SK-N-SH (cell line): Measurements from ENCODE around the gene ADNP2. TPM values are rescaled to one million over a fixed set of nuclear protein-coding genes. Genes with fewer than 3 reads are reported as not detected.

Experiments
- CTCF ChIA-PET: fragments of 300-600, 350-600 bp; formaldehyde crosslinking; extraction: SDS; loops from one replicate; lab custom pipeline; 2021; lab: Yijun Ruan, JAX
- POLR2A ChIA-PET: fragments of 350-600 bp; sonication (Branson Sonifier 250); formaldehyde crosslinking; extraction: SDS; loops from one replicate; lab custom pipeline; 2020; ENCODE audit warnings: antibody characterized with exemption, inconsistent platforms; lab: Yijun Ruan, JAX
- DNase-seq: peaks from one replicate; pipeline ENCODE4 v3.0.0; 2012
- H2AFZ ChIP-seq: fragments of 200-600 bp; sonication (generic); 2 replicates; pipeline ENCODE4 v1.8.1; 2016; ENCODE audit warnings: antibody characterized with exemption, mild to moderate bottlenecking, low read depth
- H3F3A ChIP-seq: fragments of 200-600 bp; sonication (generic); replicated peaks from 2 replicates; pipeline ENCODE3; 2016; ENCODE audit warnings: antibody characterized with exemption, mild to moderate bottlenecking; ENCODE audit not compliant: insufficient read depth
- H3K27ac ChIP-seq, 2 experiments: fragments of 200-500 bp in 1 of 2; fragments of 200-600 bp in 1 of 2; sonication (Bioruptor generic) in 1 of 2; sonication (generic), shearing (Covaris generic) in 1 of 2; 2 replicates each; pipeline versions ENCODE4 v1.5.1 to v1.6.1; 2014 to 2016; ENCODE audit warnings: low read depth in 2 of 2, inconsistent platforms in 1 of 2, low read length in 1 of 2, mild to moderate bottlenecking in 1 of 2, mixed read lengths in 1 of 2
- H3K27me3 ChIP-seq: fragments of 200-600 bp; sonication (generic), shearing (Covaris generic); 2 replicates; pipeline ENCODE4 v1.6.1; 2016; ENCODE audit warnings: mixed run types; ENCODE audit not compliant: insufficient read depth
- H3K36me3 ChIP-seq, 2 experiments: fragments of 200-500 bp in 1 of 2; fragments of 200-600 bp in 1 of 2; sonication (Bioruptor generic) in 1 of 2; sonication (generic) in 1 of 2; replicated peaks in 1 of 2; 2 replicates each; pipeline versions ENCODE3 to v1.5.1; 2014 to 2016; ENCODE audit warnings: low read length in 1 of 2, mild to moderate bottlenecking in 1 of 2; ENCODE audit not compliant: insufficient read depth in 2 of 2, control insufficient read depth in 1 of 2
- H3K4me1 ChIP-seq, 2 experiments: fragments of 200-500 bp in 1 of 2; fragments of 200-600 bp in 1 of 2; sonication (Bioruptor generic) in 1 of 2; sonication (generic), shearing (Covaris generic) in 1 of 2; 2 replicates each; pipeline versions ENCODE4 v1.5.1 to v1.6.1; 2014 to 2016; ENCODE audit warnings: low read depth in 1 of 2, low read length in 1 of 2, mixed run types in 1 of 2; ENCODE audit not compliant: insufficient read depth in 2 of 2, control insufficient read depth in 1 of 2
- H3K4me2 ChIP-seq: fragments of 200-600 bp; sonication (generic), shearing (Covaris generic); 2 replicates; pipeline ENCODE4 v1.6.1; 2017; ENCODE audit warnings: mixed run types
- H3K4me3 ChIP-seq, 2 experiments: fragments of 200-500 bp in 1 of 2; fragments of 200-600 bp in 1 of 2; sonication (Bioruptor generic) in 1 of 2; sonication (generic), shearing (Covaris generic) in 1 of 2; 2 replicates each; pipeline versions ENCODE4 v1.5.1 to v1.8.1; 2014 to 2016; ENCODE audit warnings: low read depth in 2 of 2, inconsistent platforms in 1 of 2, low read length in 1 of 2, mild to moderate bottlenecking in 1 of 2, mixed read lengths in 1 of 2, moderate library complexity in 1 of 2
- H3K79me2 ChIP-seq: fragments of 200-600 bp; sonication (generic); 2 replicates; pipeline ENCODE4 v1.8.1; 2017; ENCODE audit warnings: mild to moderate bottlenecking; ENCODE audit not compliant: insufficient read depth
- H3K9ac ChIP-seq: fragments of 200-600 bp; sonication (generic); 2 replicates; pipeline ENCODE4 v1.6.1; 2017; ENCODE audit warnings: mixed run types
- H3K9me2 ChIP-seq: fragments of 200-600 bp; sonication (generic); 2 replicates; pipeline ENCODE4 v1.6.1; 2017; ENCODE audit warnings: mixed run types
- H3K9me3 ChIP-seq: fragments of 200-600 bp; sonication (generic); 2 replicates; pipeline ENCODE4 v1.6.1; 2017; ENCODE audit warnings: mixed run types, mild to moderate bottlenecking, moderate library complexity
- H4K20me1 ChIP-seq: fragments of 200-600 bp; sonication (generic); 2 replicates; pipeline ENCODE4 v1.6.1; 2017; ENCODE audit warnings: mild to moderate bottlenecking, mixed run types; ENCODE audit not compliant: insufficient read depth
- CHD2 ChIP-seq: fragments of 150-350 bp; IDR thresholded peaks from 2 replicates; pipeline ENCODE4 v1.6.1; 2018; ENCODE audit warnings: low read length; ENCODE audit not compliant: partially characterized antibody
- ELF1 ChIP-seq: IDR thresholded peaks from 2 replicates; pipeline ENCODE4 v1.4.0; 2012
- EP300 ChIP-seq, 2 experiments: IDR thresholded peaks; 2 replicates each; pipeline versions ENCODE4 v1.4.0 to v1.6.1; 2012; ENCODE audit warnings: borderline replicate concordance in 1 of 2, low read depth in 1 of 2, low read length in 1 of 2
- EZH2phosphoT487 ChIP-seq: fragments of 200-600 bp; sonication (generic); IDR thresholded peaks from 2 replicates; pipeline ENCODE4 v1.6.1; 2017; ENCODE audit warnings: low read depth, mixed run types, mild to moderate bottlenecking, antibody characterized with exemption, moderate library complexity, borderline replicate concordance
- FOXM1 ChIP-seq: IDR thresholded peaks from 2 replicates; pipeline ENCODE4 v1.4.0; 2012; ENCODE audit warnings: low read depth, mild to moderate bottlenecking
- GABPA ChIP-seq: IDR thresholded peaks from 2 replicates; pipeline ENCODE4 v1.4.0; 2012; ENCODE audit warnings: low read depth, mild to moderate bottlenecking
- GATA2 ChIP-seq: sonication (generic); formaldehyde crosslinking; IDR thresholded peaks from 2 replicates; pipeline ENCODE4 v1.5.0; 2020; ENCODE audit warnings: mild to moderate bottlenecking, missing genetic modification reagents
- JUND ChIP-seq: IDR thresholded peaks from 2 replicates; pipeline ENCODE4 v1.4.0; 2012
- MEF2A ChIP-seq: IDR thresholded peaks from 2 replicates; pipeline ENCODE4 v1.4.0; 2012; ENCODE audit warnings: low read depth, borderline replicate concordance
- NFIC ChIP-seq: IDR thresholded peaks from 2 replicates; pipeline ENCODE4 v1.4.0; 2012; ENCODE audit warnings: borderline replicate concordance
- NRF1 ChIP-seq: IDR thresholded peaks from 2 replicates; pipeline ENCODE4 v1.6.1; 2012; ENCODE audit warnings: low read depth, mild to moderate bottlenecking, low read length
- POLR2AphosphoS5 ChIP-seq: IDR thresholded peaks from 2 replicates; pipeline ENCODE4 v1.6.1; 2012; ENCODE audit warnings: low read depth, low read length
- RAD21 ChIP-seq: IDR thresholded peaks from 2 replicates; pipeline ENCODE4 v1.6.1; 2012; ENCODE audit warnings: mild to moderate bottlenecking, low read length
- RCOR1 ChIP-seq: fragments of 150-350 bp; IDR thresholded peaks from 2 replicates; pipeline ENCODE4 v1.6.1; 2017; ENCODE audit warnings: antibody characterized with exemption, low read length
- RFX5 ChIP-seq: IDR thresholded peaks from 2 replicates; pipeline ENCODE4 v1.6.1; 2012; ENCODE audit warnings: mild to moderate bottlenecking, improper control_type of control experiment, low read length
- RXRA ChIP-seq: IDR thresholded peaks from 2 replicates; pipeline ENCODE4 v1.4.0; 2012; ENCODE audit warnings: low read depth, mild to moderate bottlenecking, borderline replicate concordance
- SIN3A ChIP-seq: IDR thresholded peaks from 2 replicates; pipeline ENCODE4 v1.6.1; 2012; ENCODE audit warnings: low read depth, mild to moderate bottlenecking, low read length, moderate library complexity, borderline replicate concordance
- SMC3 ChIP-seq: IDR thresholded peaks from 2 replicates; pipeline ENCODE4 v1.6.1; 2012; ENCODE audit warnings: low read depth, low read length, improper control_type of control experiment
- TAF1 ChIP-seq: IDR thresholded peaks from 2 replicates; pipeline ENCODE4 v1.6.1; 2012; ENCODE audit warnings: low read depth, mild to moderate bottlenecking, low read length, moderate library complexity, borderline replicate concordance
- TCF12 ChIP-seq: IDR thresholded peaks from 2 replicates; pipeline ENCODE4 v1.4.0; 2012
- WGBS: methylation state at CpG from one replicate; pipeline ENCODE4 v1.1.6; 2017; ENCODE audit warnings: low lambda C conversion rate; 5-methylcytosine and 5-hydroxymethylcytosine counted together
- polyA plus RNA-seq, 3 experiments: library from polyadenylated mRNA; depleted of rRNA; stranded (reverse); fragments of >200 nt; gene quantifications; 2 replicates each; pipeline ENCODE4 v1.2.3, GENCODE V29; 2012
- TF ChIP-seq, protein P1 (sequence below): fragments of 200-600 bp; sonication (generic); IDR thresholded peaks from 2 replicates; pipeline ENCODE4 v1.6.1; 2017; ENCODE audit warnings: antibody characterized with exemption, mild to moderate bottlenecking, moderate library complexity
- TF ChIP-seq, protein P2 (sequence below): IDR thresholded peaks from 2 replicates; pipeline ENCODE4 v1.4.0; 2012; ENCODE audit warnings: low read depth, borderline replicate concordance

Gene ADNP2
- polyA plus RNA-seq, 1 of the 3 experiments (the other 2 are of a cell fraction): 4.3 TPM

DNA sequence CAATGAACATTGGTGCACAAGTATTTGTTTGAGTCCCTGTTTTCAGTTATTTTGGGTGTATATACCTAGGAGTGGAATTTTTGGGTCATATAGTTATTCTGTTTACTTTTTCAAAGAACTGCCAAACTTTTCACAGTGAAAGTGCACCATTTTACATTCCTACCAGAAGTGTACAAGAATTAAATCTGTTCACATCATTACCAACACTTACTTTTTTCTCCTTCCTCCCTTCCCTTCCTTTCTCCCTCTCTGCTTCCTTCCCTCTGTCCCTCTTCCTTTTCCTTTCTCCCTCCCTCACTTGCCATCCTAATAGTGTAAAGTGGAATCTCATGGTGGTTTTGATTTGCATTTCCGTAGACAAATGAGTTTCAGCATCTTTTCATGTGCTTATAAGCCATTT is 11.9 kb downstream of the ADNP2 start:
- no peaks in the 10 kb centered on the region for H3K9me3 ChIP-seq
- no peaks in the 10 kb centered on the region for H3K9me2 ChIP-seq
- H3K9ac ChIP-seq: no peak overlapping the region
- H3F3A ChIP-seq: peaks cover 2% of the 10 kb centered on the region
- no peaks in the 10 kb centered on the region for H3K4me1 ChIP-seq
- no peak for TF ChIP-seq JUND
- TF ChIP-seq TCF12: no peak
- TF ChIP-seq POLR2AphosphoS5: no peak
- TF ChIP-seq EZH2phosphoT487: no peak
- TF ChIP-seq, protein P1, sequence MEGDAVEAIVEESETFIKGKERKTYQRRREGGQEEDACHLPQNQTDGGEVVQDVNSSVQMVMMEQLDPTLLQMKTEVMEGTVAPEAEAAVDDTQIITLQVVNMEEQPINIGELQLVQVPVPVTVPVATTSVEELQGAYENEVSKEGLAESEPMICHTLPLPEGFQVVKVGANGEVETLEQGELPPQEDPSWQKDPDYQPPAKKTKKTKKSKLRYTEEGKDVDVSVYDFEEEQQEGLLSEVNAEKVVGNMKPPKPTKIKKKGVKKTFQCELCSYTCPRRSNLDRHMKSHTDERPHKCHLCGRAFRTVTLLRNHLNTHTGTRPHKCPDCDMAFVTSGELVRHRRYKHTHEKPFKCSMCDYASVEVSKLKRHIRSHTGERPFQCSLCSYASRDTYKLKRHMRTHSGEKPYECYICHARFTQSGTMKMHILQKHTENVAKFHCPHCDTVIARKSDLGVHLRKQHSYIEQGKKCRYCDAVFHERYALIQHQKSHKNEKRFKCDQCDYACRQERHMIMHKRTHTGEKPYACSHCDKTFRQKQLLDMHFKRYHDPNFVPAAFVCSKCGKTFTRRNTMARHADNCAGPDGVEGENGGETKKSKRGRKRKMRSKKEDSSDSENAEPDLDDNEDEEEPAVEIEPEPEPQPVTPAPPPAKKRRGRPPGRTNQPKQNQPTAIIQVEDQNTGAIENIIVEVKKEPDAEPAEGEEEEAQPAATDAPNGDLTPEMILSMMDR: no peak
- no peak for TF ChIP-seq MEF2A
- no peak for TF ChIP-seq SIN3A
- no peak for TF ChIP-seq SMC3
- TF ChIP-seq, protein P2, sequence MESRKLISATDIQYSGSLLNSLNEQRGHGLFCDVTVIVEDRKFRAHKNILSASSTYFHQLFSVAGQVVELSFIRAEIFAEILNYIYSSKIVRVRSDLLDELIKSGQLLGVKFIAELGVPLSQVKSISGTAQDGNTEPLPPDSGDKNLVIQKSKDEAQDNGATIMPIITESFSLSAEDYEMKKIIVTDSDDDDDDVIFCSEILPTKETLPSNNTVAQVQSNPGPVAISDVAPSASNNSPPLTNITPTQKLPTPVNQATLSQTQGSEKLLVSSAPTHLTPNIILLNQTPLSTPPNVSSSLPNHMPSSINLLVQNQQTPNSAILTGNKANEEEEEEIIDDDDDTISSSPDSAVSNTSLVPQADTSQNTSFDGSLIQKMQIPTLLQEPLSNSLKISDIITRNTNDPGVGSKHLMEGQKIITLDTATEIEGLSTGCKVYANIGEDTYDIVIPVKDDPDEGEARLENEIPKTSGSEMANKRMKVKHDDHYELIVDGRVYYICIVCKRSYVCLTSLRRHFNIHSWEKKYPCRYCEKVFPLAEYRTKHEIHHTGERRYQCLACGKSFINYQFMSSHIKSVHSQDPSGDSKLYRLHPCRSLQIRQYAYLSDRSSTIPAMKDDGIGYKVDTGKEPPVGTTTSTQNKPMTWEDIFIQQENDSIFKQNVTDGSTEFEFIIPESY: no peak
- TF ChIP-seq GATA2: no peak
- TF ChIP-seq EP300 (IDR thresholded peaks at IDR 0.05; ENCODE audit: borderline replicate concordance in 1 of 2, low read depth in 1 of 2, low read length in 1 of 2): no peak
- TF ChIP-seq ELF1: no peak
- peaks cover 65% of the 10 kb centered on the region for H4K20me1 ChIP-seq
- H3K27me3 ChIP-seq: no peaks in the 10 kb centered on the region
- ChIA-PET POLR2A (no interaction called here), CTCF (no interaction called here)
- H3K4me2 ChIP-seq: no peak overlapping the region
- H3K36me3 ChIP-seq: peaks cover 21 to 42% of the 10 kb centered on the region in 2 experiments
- no peak overlapping the region for H3K4me3 ChIP-seq
- WGBS: 100% methylated on average over 1 of the region's 1 CpG
- no peak overlapping the region for H3K27ac ChIP-seq
- H3K79me2 ChIP-seq: peaks cover 100% of the 10 kb centered on the region
- DNase-seq: no peak
- H2AFZ ChIP-seq: no peak overlapping the region

- peaks cover 8% of the 10 kb centered on the region for H3F3A ChIP-seq
- H3K4me3 ChIP-seq: no peak overlapping the region
- no peak overlapping the region for H2AFZ ChIP-seq
- peaks cover 64% of the 10 kb centered on the region for H4K20me1 ChIP-seq
- peaks cover 15 to 41% of the 10 kb centered on the region in 2 experiments for H3K36me3 ChIP-seq
- H3K27me3 ChIP-seq: no peaks in the 10 kb centered on the region
- ChIA-PET POLR2A (no interaction called here), CTCF (no interaction called here)
- no peaks in the 10 kb centered on the region for H3K9me3 ChIP-seq
- no peak for TF ChIP-seq GABPA
- TF ChIP-seq FOXM1: no peak
- TF ChIP-seq TCF12: no peak
- TF ChIP-seq NRF1: no peak
- TF ChIP-seq RXRA: no peak
- TF ChIP-seq ELF1: no peak
- TF ChIP-seq CHD2: no peak
- no peak for TF ChIP-seq EP300 (IDR thresholded peaks at IDR 0.05; ENCODE audit: borderline replicate concordance in 1 of 2, low read depth in 1 of 2, low read length in 1 of 2)
- no peak for TF ChIP-seq RFX5
- TF ChIP-seq TAF1: no peak
- TF ChIP-seq, protein P1: no peak
- no peak for TF ChIP-seq EZH2phosphoT487
- TF ChIP-seq RCOR1: no peak
- TF ChIP-seq POLR2AphosphoS5: no peak
- TF ChIP-seq RAD21: no peak
- no peak for TF ChIP-seq NFIC
- no peak overlapping the region for H3K4me2 ChIP-seq
- H3K27ac ChIP-seq: no peak overlapping the region
- no peaks in the 10 kb centered on the region for H3K4me1 ChIP-seq
- DNase-seq: no peak
- no peaks in the 10 kb centered on the region for H3K9me2 ChIP-seq
- H3K9ac ChIP-seq: no peak overlapping the region
- H3K79me2 ChIP-seq: peaks cover 98% of the 10 kb centered on the region
Measured at GRCh38 chr18:80124131-80124530, 15.1 kb downstream of the ADNP2 start.
